Measurements from ENCODE around the gene PFDN6. TPM values are rescaled to one million over a fixed set of nuclear protein-coding genes. Genes with fewer than 3 reads are reported as not detected.
A peak's percentile ranks its signal among the peaks of the same experiment; 100 is the strongest.

Gene PFDN6
- total and polyA plus RNA-seq, 3 donors from 2014 or later = 45.5 to 123 (median 56.2) TPM

GRCh38 chr6:33324125-33324524 lies 34.7 kb downstream of the PFDN6 start:
- TF ChIP-seq POLR2A (IDR thresholded peaks at IDR 0.05) = no peak
- no peak for TF ChIP-seq CTCF (IDR thresholded peaks at IDR 0.05)
- Histone ChIP-seq H3K9me3 (no peaks in the 10 kb centered on the region), H3K4me1 (peaks cover 33% of the 10 kb centered on the region), H3K36me3 (ENCODE audit: low read depth, missing control alignments) (no peaks in the 10 kb centered on the region), H3K27me3 (no peaks in the 10 kb centered on the region), H3K4me3 (peak overlapping the region in 1 of 2 donors; percentile 88), H3K27ac (peak overlapping the region; percentile 90 to 92)
- intact Hi-C loops (cut with DNase I; ENCODE audit: low total_unique reads) = no loop called here
- no peak for DNase-seq
- WGBS, 2 donors = 9 to 11% methylated on average over 7 of the region's 7 CpGs

GRCh38 chr6:33329058-33329457 lies 39.7 kb downstream of the PFDN6 start:
- no peak for DNase-seq
- Histone ChIP-seq H3K9me3 (no peaks in the 10 kb centered on the region), H3K36me3 (ENCODE audit: low read depth, missing control alignments) (no peaks in the 10 kb centered on the region), H3K27me3 (no peaks in the 10 kb centered on the region), H3K4me1 (no peaks in the 10 kb centered on the region), H3K4me3 (no peak overlapping the region), H3K27ac (no peak overlapping the region)
- 33 to 42% methylated on average over 5 of the region's 5 CpGs for WGBS, 2 donors
- intact Hi-C loops (cut with DNase I; ENCODE audit: low total_unique reads) = no loop called here
- TF ChIP-seq POLR2A (IDR thresholded peaks at IDR 0.05) (no peak), CTCF (IDR thresholded peaks at IDR 0.05) (no peak)

- DNase-seq = no peak
- Histone ChIP-seq H3K9me3 (no peaks in the 10 kb centered on the region), H3K4me1 (no peaks in the 10 kb centered on the region), H3K27ac (no peak overlapping the region), H3K4me3 (no peak overlapping the region), H3K36me3 (ENCODE audit: low read depth, missing control alignments) (no peaks in the 10 kb centered on the region), H3K27me3 (no peaks in the 10 kb centered on the region)
- intact Hi-C loops (cut with DNase I; ENCODE audit: low total_unique reads) = no loop called here
- WGBS, 2 donors = 86% methylated on average over 10 of the region's 10 CpGs
- TF ChIP-seq CTCF (IDR thresholded peaks at IDR 0.05) (no peak), POLR2A (IDR thresholded peaks at IDR 0.05) (no peak)
Measured at GRCh38 chr6:33330736-33331135, 41.3 kb downstream of the PFDN6 start.

- TF ChIP-seq POLR2A (IDR thresholded peaks at IDR 0.05) (no peak), CTCF (IDR thresholded peaks at IDR 0.05) (no peak)
- 92 to 94% methylated on average over 4 of the region's 4 CpGs for WGBS, 2 donors
- intact Hi-C loops (cut with DNase I; ENCODE audit: low total_unique reads) = no loop called here
Measured at GRCh38 chr6:33333666-33334065, 44.3 kb downstream of the PFDN6 start.

GRCh38 chr6:33335916-33336315 lies 46.5 kb downstream of the PFDN6 start:
- WGBS, 2 donors = 75% methylated on average over 4 of the region's 4 CpGs

More at GRCh38 chr6:33333666-33334065, 44.3 kb downstream of the PFDN6 start:
- no peaks in the 10 kb centered on the region for H3K27me3 ChIP-seq
- H3K4me3 ChIP-seq = no peak overlapping the region
- H3K9me3 ChIP-seq = no peaks in the 10 kb centered on the region
- DNase-seq = no peak
- H3K4me1 ChIP-seq = no peaks in the 10 kb centered on the region
- no peak overlapping the region for H3K27ac ChIP-seq
- H3K36me3 ChIP-seq (ENCODE audit: low read depth, missing control alignments) = no peaks in the 10 kb centered on the region

More at GRCh38 chr6:33335916-33336315, 46.5 kb downstream of the PFDN6 start:
- Histone ChIP-seq H3K9me3 (no peaks in the 10 kb centered on the region), H3K36me3 (ENCODE audit: low read depth, missing control alignments) (no peaks in the 10 kb centered on the region), H3K4me3 (no peak overlapping the region), H3K4me1 (no peaks in the 10 kb centered on the region), H3K27me3 (no peaks in the 10 kb centered on the region), H3K27ac (no peak overlapping the region)
- intact Hi-C loops (cut with DNase I; ENCODE audit: low total_unique reads) = no loop called here
- no peak for DNase-seq
- no peak for TF ChIP-seq CTCF (IDR thresholded peaks at IDR 0.05)
- no peak for TF ChIP-seq POLR2A (IDR thresholded peaks at IDR 0.05)

Data from testis (tissue), 3 donors.